Suprapubic skin (tissue), 4 donors: ENCODE measurements around the gene ZNF407. TPM values are rescaled to one million over a fixed set of nuclear protein-coding genes. Genes with fewer than 3 reads are reported as not detected.

Experiments
- DNase-seq, 2 donors: peaks; one replicate each; pipeline ENCODE4 v3.0.0-alpha.2; 2019; ENCODE audit warnings: low spot score in 2 of 2
- H3K27ac ChIP-seq: fragments of 200-600 bp; sonication (generic); one replicate; pipeline ENCODE4 v1.5.1; 2019
- H3K27me3 ChIP-seq: fragments of 200-600 bp; sonication (generic); one replicate; pipeline ENCODE4 v1.5.1; 2019
- H3K36me3 ChIP-seq: fragments of 200-600 bp; sonication (generic); one replicate; pipeline ENCODE4 v1.5.1; 2019
- H3K4me1 ChIP-seq: fragments of 200-600 bp; sonication (generic); one replicate; pipeline ENCODE4 v1.5.1; 2019
- H3K4me3 ChIP-seq: fragments of 200-600 bp; sonication (generic); one replicate; pipeline ENCODE4 v1.5.1; 2019; ENCODE audit warnings: mild to moderate bottlenecking
- H3K9me3 ChIP-seq: fragments of 200-600 bp; sonication (generic); one replicate; pipeline ENCODE4 v1.5.1; 2019
- EP300 ChIP-seq: sonication (generic); formaldehyde crosslinking; IDR thresholded peaks from one replicate; pipeline ENCODE4 v1.6.1; 2017; ENCODE audit warnings: antibody characterized with exemption
- POLR2A ChIP-seq, 2 donors: fragments of 450-650 bp; IDR thresholded peaks; one replicate each; pipeline ENCODE4 v1.6.1; 2017; ENCODE audit warnings: antibody characterized with exemption in 2 of 2, mild to moderate bottlenecking in 2 of 2, moderate library complexity in 2 of 2
- POLR2AphosphoS5 ChIP-seq, 3 donors: sonication (generic); formaldehyde crosslinking; IDR thresholded peaks; one replicate each; pipeline ENCODE4 v1.6.1; 2017; ENCODE audit warnings: antibody characterized with exemption in 3 of 3
- WGBS: methylation state at CpG from one replicate; pipeline ENCODE4 v1.1.5; 2018; 5-methylcytosine and 5-hydroxymethylcytosine counted together
- total RNA-seq, 4 donors: library from RNA; depleted of rRNA; stranded (reverse); fragments of >200 nt; gene quantifications; one replicate each; pipeline ENCODE4 v1.1.0, GENCODE V29; 2016
- TF ChIP-seq, protein P1 (sequence below), 2 donors: fragments of 200-600 bp in 1 of 2; fragments of 450-650 bp in 1 of 2; sonication (generic) in 1 of 2; IDR thresholded peaks; one replicate each; pipeline ENCODE4 v1.5.1; 2016 to 2019; ENCODE audit warnings: antibody characterized with exemption in 2 of 2, mild to moderate bottlenecking in 1 of 2, moderate library complexity in 1 of 2

Gene ZNF407
- total RNA-seq, 4 donors from 2014 or later: 10.7 to 22.1 (median 13.8) TPM

DNA sequence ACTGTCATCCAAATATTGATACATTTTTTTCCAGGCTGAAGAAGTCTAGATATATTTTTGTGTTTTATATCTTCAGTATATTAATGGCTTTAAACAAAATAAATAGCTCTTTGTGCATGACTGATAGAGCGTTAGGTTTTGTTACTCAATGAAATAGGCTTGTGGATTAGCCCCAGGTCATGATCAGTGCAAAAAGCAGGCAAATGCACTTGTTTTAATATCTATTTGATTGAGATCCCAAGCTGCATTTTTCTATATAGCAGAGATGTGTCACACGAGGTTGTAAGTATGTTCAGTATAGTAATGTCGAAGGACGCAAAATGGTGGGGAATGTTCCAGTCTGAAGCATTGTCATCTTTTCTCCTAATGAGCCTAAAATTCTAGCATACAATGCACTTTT, 198.5 kb downstream of the ZNF407 start:
- Histone ChIP-seq H3K9me3 (no peaks in the 10 kb centered on the region), H3K27me3 (no peaks in the 10 kb centered on the region), H3K36me3 (no peaks in the 10 kb centered on the region), H3K4me1 (peaks cover 13% of the 10 kb centered on the region), H3K27ac (no peak overlapping the region), H3K4me3 (no peak overlapping the region)
- TF ChIP-seq EP300: no peak
- no peak for TF ChIP-seq POLR2AphosphoS5 (IDR thresholded peaks at IDR 0.05)
- TF ChIP-seq, protein P1, sequence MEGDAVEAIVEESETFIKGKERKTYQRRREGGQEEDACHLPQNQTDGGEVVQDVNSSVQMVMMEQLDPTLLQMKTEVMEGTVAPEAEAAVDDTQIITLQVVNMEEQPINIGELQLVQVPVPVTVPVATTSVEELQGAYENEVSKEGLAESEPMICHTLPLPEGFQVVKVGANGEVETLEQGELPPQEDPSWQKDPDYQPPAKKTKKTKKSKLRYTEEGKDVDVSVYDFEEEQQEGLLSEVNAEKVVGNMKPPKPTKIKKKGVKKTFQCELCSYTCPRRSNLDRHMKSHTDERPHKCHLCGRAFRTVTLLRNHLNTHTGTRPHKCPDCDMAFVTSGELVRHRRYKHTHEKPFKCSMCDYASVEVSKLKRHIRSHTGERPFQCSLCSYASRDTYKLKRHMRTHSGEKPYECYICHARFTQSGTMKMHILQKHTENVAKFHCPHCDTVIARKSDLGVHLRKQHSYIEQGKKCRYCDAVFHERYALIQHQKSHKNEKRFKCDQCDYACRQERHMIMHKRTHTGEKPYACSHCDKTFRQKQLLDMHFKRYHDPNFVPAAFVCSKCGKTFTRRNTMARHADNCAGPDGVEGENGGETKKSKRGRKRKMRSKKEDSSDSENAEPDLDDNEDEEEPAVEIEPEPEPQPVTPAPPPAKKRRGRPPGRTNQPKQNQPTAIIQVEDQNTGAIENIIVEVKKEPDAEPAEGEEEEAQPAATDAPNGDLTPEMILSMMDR (IDR thresholded peaks at IDR 0.05): no peak
- no peak for TF ChIP-seq POLR2A (IDR thresholded peaks at IDR 0.05)
- DNase-seq: no peak
- 84% methylated on average over 4 of the region's 4 CpGs for WGBS

DNA sequence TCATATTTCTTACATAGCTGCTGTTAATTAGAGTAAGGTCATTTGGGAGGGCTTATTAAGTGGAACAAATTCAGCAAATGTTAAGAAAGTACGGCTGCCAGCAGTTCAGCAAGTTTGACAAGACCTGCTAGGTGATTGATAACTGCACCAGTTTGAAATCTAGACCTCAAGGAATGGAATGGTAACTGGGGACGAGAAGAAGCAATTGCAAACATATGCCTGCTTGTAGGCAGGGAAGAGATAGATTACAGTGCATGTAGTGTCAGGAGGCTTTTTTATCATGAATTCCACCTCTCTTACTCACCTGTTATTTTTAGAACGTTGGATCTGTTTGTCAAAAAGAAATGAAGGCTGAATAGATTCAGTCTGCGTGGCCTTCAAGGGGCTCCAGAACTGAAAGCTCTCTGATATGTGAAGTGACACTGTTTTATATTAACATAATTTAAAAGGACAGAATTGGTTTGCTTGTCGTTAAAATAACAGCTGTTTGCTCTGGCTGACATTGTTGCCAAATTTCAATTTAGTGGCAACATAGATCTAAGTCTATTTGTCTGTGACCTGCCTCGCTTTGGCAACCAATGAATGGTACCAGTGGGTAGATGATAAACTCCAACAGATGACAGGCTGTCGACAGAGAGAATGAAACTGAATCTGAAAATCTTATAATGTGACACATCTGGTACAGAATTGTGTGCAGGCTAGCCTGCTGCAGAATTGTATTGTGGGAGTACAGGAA, 199.3 kb downstream of the ZNF407 start:
- no peak for DNase-seq
- H3K27ac ChIP-seq: peak overlapping the region; percentile 2
- H3K27me3 ChIP-seq: no peaks in the 10 kb centered on the region
- H3K36me3 ChIP-seq: no peaks in the 10 kb centered on the region
- no peaks in the 10 kb centered on the region for H3K9me3 ChIP-seq
- WGBS: 24% methylated on average over 7 of the region's 7 CpGs
- no peak overlapping the region for H3K4me3 ChIP-seq
- TF ChIP-seq, protein P1 (IDR thresholded peaks at IDR 0.05): no peak
- TF ChIP-seq POLR2A (IDR thresholded peaks at IDR 0.05) (no peak), EP300 (no peak), POLR2AphosphoS5 (IDR thresholded peaks at IDR 0.05) (no peak)
- peaks cover 13% of the 10 kb centered on the region for H3K4me1 ChIP-seq

DNA sequence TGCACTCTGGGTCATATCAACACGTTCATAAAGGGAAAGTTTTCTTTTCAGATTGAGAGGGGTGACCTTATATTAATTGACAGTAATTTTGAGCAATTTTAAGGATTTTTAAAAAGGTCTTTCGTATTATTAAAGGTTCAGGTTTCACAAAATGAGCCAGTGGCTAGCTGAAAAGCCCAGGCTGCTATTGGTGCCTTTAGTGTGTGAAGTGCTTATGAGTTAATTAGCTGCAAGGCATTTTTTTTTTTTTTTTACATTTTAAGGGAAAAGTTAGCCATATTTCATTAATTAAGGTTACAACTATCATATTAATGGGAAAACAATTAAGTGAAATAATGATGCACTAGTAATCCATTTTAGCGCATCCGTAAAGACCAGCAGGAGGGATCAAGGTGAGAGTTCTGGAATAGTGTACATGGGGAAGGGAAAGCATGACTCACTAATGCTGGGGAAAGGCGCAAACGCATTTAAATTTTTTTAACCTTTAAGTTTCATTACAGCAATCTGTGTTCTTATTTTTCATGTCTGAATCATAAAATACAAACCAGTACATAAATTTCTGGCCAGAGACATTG, 200.0 kb downstream of the ZNF407 start:
- Histone ChIP-seq H3K27me3 (no peaks in the 10 kb centered on the region), H3K9me3 (no peaks in the 10 kb centered on the region), H3K36me3 (no peaks in the 10 kb centered on the region), H3K27ac (peak overlapping the region; percentile 2), H3K4me1 (peaks cover 13% of the 10 kb centered on the region), H3K4me3 (no peak overlapping the region)
- no peak for DNase-seq
- no peak for TF ChIP-seq EP300
- TF ChIP-seq POLR2AphosphoS5 (IDR thresholded peaks at IDR 0.05): no peak
- WGBS: 54% methylated on average over 6 of the region's 6 CpGs

DNA sequence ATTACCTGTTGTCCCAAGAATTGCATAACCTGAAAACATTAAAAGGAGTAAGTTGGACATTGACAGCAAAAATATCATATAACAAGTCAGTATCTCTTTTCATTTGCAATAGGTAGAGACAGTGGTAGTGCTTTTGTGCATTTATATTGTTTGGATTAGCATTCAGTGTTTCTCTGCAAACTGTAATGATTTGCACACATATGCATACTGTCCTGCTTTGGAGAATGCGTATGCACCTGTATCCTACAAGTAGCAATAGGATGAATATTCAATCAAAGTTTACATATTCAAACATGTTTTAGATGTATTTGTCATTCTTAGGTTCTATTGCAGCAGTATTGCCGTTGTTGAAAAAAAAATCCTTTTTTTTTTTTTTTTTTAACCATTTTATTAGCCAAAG, 201.9 kb downstream of the ZNF407 start:
- no peak for DNase-seq
- Histone ChIP-seq H3K9me3 (no peaks in the 10 kb centered on the region), H3K36me3 (no peaks in the 10 kb centered on the region), H3K27me3 (no peaks in the 10 kb centered on the region), H3K4me1 (peaks cover 13% of the 10 kb centered on the region), H3K4me3 (no peak overlapping the region), H3K27ac (no peak overlapping the region)
- WGBS: 91% methylated on average over 2 of the region's 2 CpGs
- TF ChIP-seq EP300 (no peak), POLR2AphosphoS5 (IDR thresholded peaks at IDR 0.05) (no peak)

DNA sequence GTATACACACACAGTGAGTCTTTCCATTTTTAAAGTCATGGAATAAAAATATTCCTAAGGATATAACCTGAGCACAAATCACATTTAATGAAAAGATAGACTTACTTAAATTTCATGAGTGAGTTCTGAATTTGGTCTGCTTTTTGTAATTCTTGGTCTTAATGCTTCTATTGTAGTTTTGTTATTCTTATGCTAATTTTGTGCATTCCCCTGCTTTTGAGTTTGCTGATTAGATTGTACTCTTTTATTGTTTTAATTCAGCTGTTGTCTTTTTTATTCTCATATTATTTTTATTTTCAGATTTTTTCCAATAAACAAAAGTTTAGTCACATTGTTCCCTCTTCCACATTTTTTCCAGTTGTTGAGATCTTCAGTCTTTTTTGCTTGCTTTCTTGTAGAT, 202.4 kb downstream of the ZNF407 start:
- no peaks in the 10 kb centered on the region for H3K27me3 ChIP-seq
- H3K4me3 ChIP-seq: no peak overlapping the region
- H3K27ac ChIP-seq: no peak overlapping the region
- no peak for TF ChIP-seq POLR2A (IDR thresholded peaks at IDR 0.05)
- no peak for TF ChIP-seq POLR2AphosphoS5 (IDR thresholded peaks at IDR 0.05)
- TF ChIP-seq EP300: no peak
- TF ChIP-seq, protein P1 (IDR thresholded peaks at IDR 0.05): no peak
- no peak for DNase-seq
- H3K9me3 ChIP-seq: no peaks in the 10 kb centered on the region
- peaks cover 13% of the 10 kb centered on the region for H3K4me1 ChIP-seq
- no peaks in the 10 kb centered on the region for H3K36me3 ChIP-seq

DNA sequence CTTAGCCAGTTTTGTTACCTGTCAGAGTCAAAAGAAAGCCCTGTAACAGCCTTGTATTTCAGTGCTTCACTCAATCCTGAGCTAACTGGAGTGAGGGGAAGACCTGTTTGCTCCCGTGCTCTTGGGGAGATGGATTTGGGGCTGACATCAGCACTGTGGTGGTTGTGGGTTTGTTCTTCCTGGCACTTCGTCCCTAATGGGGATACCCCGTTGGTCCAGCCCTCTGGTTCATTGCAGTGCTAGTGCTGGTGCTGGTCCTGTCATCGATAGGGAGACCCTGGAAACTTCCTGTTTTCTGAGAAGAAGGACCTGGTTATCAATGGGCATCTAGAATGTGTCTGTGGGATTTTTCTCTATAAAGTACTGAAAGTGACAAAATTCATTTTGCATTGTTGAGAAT, 205.4 kb downstream of the ZNF407 start:
- no peaks in the 10 kb centered on the region for H3K4me1 ChIP-seq

More for the DNA sequence above, 205.4 kb downstream of the ZNF407 start:
- Histone ChIP-seq H3K4me3 (no peak overlapping the region), H3K36me3 (no peaks in the 10 kb centered on the region), H3K9me3 (no peaks in the 10 kb centered on the region), H3K27ac (no peak overlapping the region), H3K27me3 (no peaks in the 10 kb centered on the region)
- TF ChIP-seq, protein P1 (IDR thresholded peaks at IDR 0.05): no peak
- TF ChIP-seq EP300: no peak
- no peak for TF ChIP-seq POLR2A (IDR thresholded peaks at IDR 0.05)
- TF ChIP-seq POLR2AphosphoS5 (IDR thresholded peaks at IDR 0.05): no peak
- no peak for DNase-seq
- 91% methylated on average over 4 of the region's 4 CpGs for WGBS
